ENCODE results near the gene FAM217B. TPM values are rescaled to one million over a fixed set of nuclear protein-coding genes. Genes with fewer than 3 reads are reported as not detected.

The FAM217B gene
- total and polyA plus RNA-seq, 2 donors (not counting 3 experiments of a cell fraction or from before 2014, with no cell fraction given) = 2.7 to 8.2 TPM

DNA sequence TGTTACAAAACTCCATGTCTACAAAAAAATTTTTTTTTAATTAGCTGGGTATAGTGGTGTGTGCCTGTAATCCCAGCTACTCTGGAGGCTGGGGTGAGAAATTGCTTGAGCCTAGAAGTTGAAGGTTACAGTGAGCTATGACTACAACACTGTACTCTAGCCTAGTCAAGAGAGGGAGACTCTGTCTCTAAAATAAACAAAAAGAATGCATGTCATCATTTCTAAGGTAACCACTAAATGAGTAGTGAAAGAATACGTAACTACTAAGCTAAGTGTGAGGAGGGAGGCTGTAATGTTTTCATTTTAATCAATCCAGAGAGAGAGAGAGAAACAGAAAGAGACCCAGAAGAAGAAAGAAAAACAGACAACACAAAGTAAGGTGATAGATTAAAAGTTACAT is 16.7 kb upstream of the FAM217B start:
- dilution Hi-C loops (cut with MboI; ENCODE audit: extremely low pct_ligation_motif_present, low sequenced_read_pairs) = no loop called here

More for the DNA sequence above, 16.7 kb upstream of the FAM217B start:
- no peak for TF ChIP-seq GATA2 (IDR thresholded peaks at IDR 0.05; ENCODE audit: insufficient read depth, insufficient read length, low read depth, low read length)
- no peak for TF ChIP-seq EZH2 (IDR thresholded peaks at IDR 0.05; ENCODE audit: borderline replicate concordance, low read depth, low read length, severe bottlenecking)
- no peak for TF ChIP-seq FOS (IDR thresholded peaks at IDR 0.05; ENCODE audit: borderline replicate concordance, insufficient read depth, low read length)
- no peak for TF ChIP-seq MYC (IDR thresholded peaks at IDR 0.05; ENCODE audit: low read depth, low read length)
- no peak for TF ChIP-seq POLR2A (IDR thresholded peaks at IDR 0.05; ENCODE audit: low read depth, low read length)
- TF ChIP-seq JUN (IDR thresholded peaks at IDR 0.05; ENCODE audit: borderline replicate concordance, insufficient read depth, insufficient read length, low read depth) = no peak
- no peak for TF ChIP-seq CTCF (IDR thresholded peaks at IDR 0.05; ENCODE audit: extremely low read depth in 1 of 2, insufficient read depth in 1 of 2, low read depth in 1 of 2, low read length in 2 of 2)
- no peak for TF ChIP-seq MAX (IDR thresholded peaks at IDR 0.05; ENCODE audit: insufficient read depth, insufficient read length)
- TF ChIP-seq POLR2AphosphoS5 (IDR thresholded peaks at IDR 0.05; ENCODE audit: insufficient read depth, low read depth, low read length) = no peak
- POLR2A ChIA-PET = no interaction called here
- no peak overlapping the region for H3K9ac ChIP-seq (replicated peaks; ENCODE audit: extremely low read depth, insufficient read depth, low read length)
- peaks cover 3 to 17% of the 10 kb centered on the region in 2 experiments for H3K27me3 ChIP-seq (ENCODE audit: control insufficient read depth in 2 of 2, insufficient read depth in 2 of 2, low read length in 2 of 2)
- intact Hi-C loops (cut with micrococcal nuclease) = no loop called here
- FAIRE-seq (no peak), DNase-seq (ENCODE audit: low read depth, low spot score) (no peak)
- no peak overlapping the region for H3K4me3 ChIP-seq (replicated peaks in 1 of 3; ENCODE audit: insufficient read depth in 1 of 3, low read depth in 1 of 3, low read length in 3 of 3)
- CTCF ChIA-PET = interaction anchor here (0.9 to 1.7 kb wide), 2 partner anchors 9 to 11 kb away, joined by 4 to 7 read pairs; partner anchors contain the start of gene SYCP2
- H3K4me2 ChIP-seq (ENCODE audit: insufficient read depth, low read length) = no peak overlapping the region
- no peaks in the 10 kb centered on the region for H3K9me3 ChIP-seq (replicated peaks; ENCODE audit: control insufficient read depth, insufficient read depth, low read length)
- no TSS peak for BruUV-seq (replicated peaks)
- no peak overlapping the region for H3K27ac ChIP-seq (ENCODE audit: insufficient read depth, low read depth, low read length)
- no peaks in the 10 kb centered on the region for H3K9me1 ChIP-seq (replicated peaks; ENCODE audit: control insufficient read depth, extremely low read depth, insufficient read depth, low read length)
- H3K79me2 ChIP-seq (ENCODE audit: control insufficient read depth, insufficient read depth, low read length) = no peaks in the 10 kb centered on the region
- H3K36me3 ChIP-seq (ENCODE audit: control insufficient read depth in 2 of 2, extremely low read depth in 1 of 2, insufficient read depth in 2 of 2, low read length in 2 of 2) = no peaks in the 10 kb centered on the region
- no peaks in the 10 kb centered on the region for H4K20me1 ChIP-seq (replicated peaks; ENCODE audit: control insufficient read depth, extremely low read depth, insufficient read depth, low read length)
- no peaks in the 10 kb centered on the region for H3K4me1 ChIP-seq (ENCODE audit: control insufficient read depth, extremely low read depth, insufficient read depth, low read length)
- H2AFZ ChIP-seq (ENCODE audit: low read depth, low read length) = no peak overlapping the region

Data from endothelial cell of umbilical vein (primary cell).